GM18909 (cell line): ENCODE measurements around the gene GTF2H1.

Source experiments
- ATAC-seq: cut with Tn5 transposase; IDR thresholded peaks from one replicate; pipeline ENCODE4 v1.9.1; 2021; ENCODE audit warnings: mild to moderate bottlenecking; ENCODE audit not compliant: unreplicated experiment, poor library complexity

Gene GTF2H1

DNA sequence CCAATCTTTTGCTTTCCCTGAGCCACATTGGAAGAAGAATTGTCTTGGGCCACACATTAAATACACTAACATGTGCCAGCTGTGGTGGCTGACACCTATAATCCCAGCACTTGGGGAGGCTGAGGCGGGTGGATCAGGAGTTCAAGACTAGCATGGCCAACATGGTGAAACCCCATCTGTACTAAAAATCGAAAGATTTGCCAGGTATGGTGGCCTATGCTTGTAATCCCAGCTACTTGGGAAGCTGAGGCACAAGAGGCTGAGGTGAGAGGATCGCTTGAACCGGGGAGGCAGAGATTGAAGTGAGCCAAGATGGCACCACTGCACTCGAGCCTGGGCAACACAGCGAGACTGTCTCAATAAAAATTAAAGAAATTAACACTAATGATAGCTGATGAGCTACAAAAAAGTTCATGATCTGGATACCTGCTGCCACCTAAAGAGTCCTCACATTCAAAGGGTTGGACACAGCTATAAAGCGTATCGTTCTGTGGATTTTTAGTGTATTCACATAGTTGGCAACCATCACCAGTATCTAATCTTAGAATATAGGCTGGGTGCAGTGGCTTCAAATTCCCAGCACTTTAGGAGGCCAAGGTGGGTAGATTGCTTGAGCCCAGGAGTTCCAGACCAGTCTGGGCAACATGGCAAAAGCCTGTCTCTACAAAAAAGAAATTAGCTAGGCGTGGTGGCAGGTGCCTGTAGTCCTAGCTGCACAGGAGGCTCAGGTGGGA lies 86.4 kb downstream of the GTF2H1 start:
- no peak for ATAC-seq

- ATAC-seq: no peak
Observed at GRCh38 chr11:18416459-18416858, 94.1 kb downstream of the GTF2H1 start.
